B cell (primary cell): ENCODE measurements around the gene LRSAM1. TPM values are rescaled to one million over a fixed set of nuclear protein-coding genes. Genes with fewer than 3 reads are reported as not detected.

Experiments
- ATAC-seq: fragments of 200-7000 bp; cut with Tn5 transposase; one replicate; pipeline ENCODE4 v1.10.0; 2021; ENCODE audit warnings: low read depth, mild to moderate bottlenecking, moderate number of reproducible peaks, moderate library complexity
- CTCF ChIA-PET: fragments of 350-600 bp; sonication (Branson Sonifier 250); formaldehyde crosslinking; loops from one replicate; lab custom pipeline; 2021; ENCODE audit warnings: antibody characterized with exemption, inconsistent platforms; lab: Charles Lee
- POLR2A ChIA-PET: fragments of 350-600 bp; sonication (Branson Sonifier 250); formaldehyde crosslinking; loops from one replicate; lab custom pipeline; 2021; ENCODE audit warnings: antibody characterized with exemption; lab: Charles Lee
- DNase-seq: peaks from one replicate; pipeline ENCODE4 v3.0.0; 2013
- H2AFZ ChIP-seq: 2 replicates; pipeline ENCODE4 v1.6.1; 2012; ENCODE audit warnings: mild to moderate bottlenecking, low read depth, low read length; ENCODE audit not compliant: insufficient read depth, poor library complexity, severe bottlenecking
- H3K27ac ChIP-seq, 2 donors: 1 replicate in 1 of 2; 2 replicates in 1 of 2; pipeline ENCODE4 v1.5.1; 2012 to 2013; ENCODE audit warnings: low read length in 2 of 2, mild to moderate bottlenecking in 2 of 2, moderate library complexity in 1 of 2
- H3K27me3 ChIP-seq, 4 experiments: fragments of 200-600 bp in 1 of 4; sonication (generic) in 1 of 4; replicated peaks in 1 of 4; 1 replicate in 2 of 4; 2 replicates in 2 of 4; pipeline versions ENCODE4 v1.6.1 to v1.7.0; 2013 to 2016; ENCODE audit warnings: low read length in 3 of 4, mild to moderate bottlenecking in 2 of 4, mixed read lengths in 1 of 4, moderate library complexity in 1 of 4; ENCODE audit not compliant: insufficient read depth in 4 of 4, control insufficient read depth in 3 of 4; ENCODE audit errors: control extremely low read depth in 1 of 4
- H3K36me3 ChIP-seq, 2 experiments: replicated peaks in 1 of 2; 1 replicate in 1 of 2; 2 replicates in 1 of 2; pipeline versions ENCODE4 v1.6.1 to v1.7.1; 2013; ENCODE audit warnings: low read length in 1 of 2; ENCODE audit not compliant: insufficient read depth in 2 of 2, control insufficient read depth in 1 of 2; ENCODE audit errors: control extremely low read depth in 1 of 2, extremely low read depth in 1 of 2
- H3K4me1 ChIP-seq, 2 donors: fragments of 200-600 bp in 1 of 2; sonication (generic) in 1 of 2; 1 replicate in 1 of 2; 2 replicates in 1 of 2; pipeline versions ENCODE4 v1.5.1 to v1.6.1; 2013 to 2017; ENCODE audit warnings: low read length in 2 of 2; ENCODE audit not compliant: control insufficient read depth in 2 of 2, insufficient read depth in 2 of 2
- H3K4me2 ChIP-seq: replicated peaks from 2 replicates; pipeline ENCODE3; 2012; ENCODE audit warnings: mild to moderate bottlenecking, low read depth, low read length; ENCODE audit not compliant: poor library complexity, severe bottlenecking
- H3K4me3 ChIP-seq, 5 experiments: fragments of 200-600 bp in 1 of 5; sonication (generic) in 1 of 5; 1 replicate in 3 of 5; 2 replicates in 2 of 5; pipeline versions ENCODE4 v1.5.1 to v1.7.0; 2011 to 2016; ENCODE audit warnings: low read length in 4 of 5, mild to moderate bottlenecking in 4 of 5, low read depth in 2 of 5, control low read depth in 1 of 5, moderate library complexity in 1 of 5; ENCODE audit not compliant: insufficient read depth in 1 of 5; ENCODE audit errors: control extremely low read depth in 1 of 5, extremely low read depth in 1 of 5
- H3K79me2 ChIP-seq: fragments of 200-600 bp; sonication (generic); one replicate; pipeline ENCODE4 v1.6.0; 2016; ENCODE audit warnings: low read length; ENCODE audit not compliant: control insufficient read depth, insufficient read depth
- H3K9ac ChIP-seq: fragments of 200-600 bp; sonication (generic); 2 replicates; pipeline ENCODE4 v1.6.1; 2017; ENCODE audit warnings: mild to moderate bottlenecking, low read length, moderate library complexity
- H3K9me3 ChIP-seq, 3 donors: one replicate each; pipeline versions ENCODE4 v1.6.1 to v1.7.1; 2013; ENCODE audit warnings: low read length in 2 of 3; ENCODE audit not compliant: control insufficient read depth in 2 of 3, insufficient read depth in 1 of 3; ENCODE audit errors: control extremely low read depth in 1 of 3
- H4K20me1 ChIP-seq: 2 replicates; pipeline ENCODE4 v1.6.0; 2012; ENCODE audit warnings: mild to moderate bottlenecking, low read length; ENCODE audit not compliant: insufficient read depth, control insufficient read depth, poor library complexity, severe bottlenecking
- H3K27ac Mint-ChIP-seq: one replicate; pipeline ENCODE4 v1.8.0; 2021; ENCODE audit warnings: mixed read lengths
- H3K27me3 Mint-ChIP-seq: one replicate; pipeline ENCODE4 v1.8.0; 2021; ENCODE audit warnings: mixed read lengths
- H3K4me1 Mint-ChIP-seq: one replicate; pipeline ENCODE4 v1.8.0; 2021; ENCODE audit warnings: mixed read lengths
- H3K4me3 Mint-ChIP-seq: one replicate; pipeline ENCODE4 v1.8.0; 2021; ENCODE audit warnings: mixed read lengths
- H3K9me3 Mint-ChIP-seq: one replicate; pipeline ENCODE4 v1.8.0; 2022; ENCODE audit warnings: mixed read lengths; ENCODE audit not compliant: insufficient read depth
- CTCF ChIP-seq: fragments of 200-600 bp; IDR thresholded peaks from one replicate; pipeline ENCODE4 v1.8.0; 2022; ENCODE audit warnings: antibody characterized with exemption, mild to moderate bottlenecking
- EZH2 ChIP-seq: IDR thresholded peaks from 2 replicates; pipeline ENCODE4 v1.6.1; 2012; ENCODE audit warnings: borderline replicate concordance, low read depth, mild to moderate bottlenecking, moderate library complexity, low read length; ENCODE audit not compliant: insufficient read depth, poor library complexity, severe bottlenecking
- WGBS: methylation state at CpG from one replicate; pipeline ENCODE4 v1.1.5; 2013; ENCODE audit warnings: missing lambda C conversion rate; ENCODE audit not compliant: insufficient coverage; 5-methylcytosine and 5-hydroxymethylcytosine counted together
- intact Hi-C: fragments of 100-400 bp; cut with micrococcal nuclease; formaldehyde crosslinking; loops from one replicate; pipeline ENCODE4 v1.10.0; 2022
- polyA plus RNA-seq: library from polyadenylated mRNA; depleted of rRNA; stranded (reverse); fragments of >200 nt; gene quantifications from 2 replicates; pipeline ENCODE4 v1.2.3, GENCODE V29; 2012
- total RNA-seq, 2 donors: library from RNA; stranded (reverse); fragments of 120-200 nt in 1 of 2; gene quantifications; 1 replicate in 1 of 2; 2 replicates in 1 of 2; pipeline versions ENCODE4 v1.2.3 to v1.2.4, GENCODE V29; 2013 to 2022

LRSAM1 gene
- total and polyA plus RNA-seq, 2 donors (not counting 1 experiment from before 2014, with no cell fraction given): 30.6 to 39.8 TPM

GRCh38 chr9:127411122-127411521 lies 40.2 kb upstream of the LRSAM1 start:
- no peaks in the 10 kb centered on the region for H3K36me3 ChIP-seq
- no peak overlapping the region for H3K4me3 Mint-ChIP-seq
- peak overlapping the region; percentile 20 for H3K4me2 ChIP-seq
- no peaks in the 10 kb centered on the region for H4K20me1 ChIP-seq
- no peak overlapping the region for H3K27ac Mint-ChIP-seq
- ChIA-PET CTCF (no interaction called here), POLR2A (interaction anchor here (0.8 kb wide), 1 partner anchor 865 kb away, joined by 9 read pairs; the partner anchor contains the start of genes GOLGA2 and SWI5)
- H3K27me3 Mint-ChIP-seq: no peaks in the 10 kb centered on the region
- H2AFZ ChIP-seq: no peak overlapping the region
- H3K4me3 ChIP-seq: no peak overlapping the region
- peaks cover 8% of the 10 kb centered on the region for H3K4me1 Mint-ChIP-seq
- peaks cover 3 to 5% of the 10 kb centered on the region in 2 donors for H3K4me1 ChIP-seq
- no peak overlapping the region for H3K9ac ChIP-seq
- intact Hi-C loops: no loop called here
- no peak overlapping the region for H3K27ac ChIP-seq
- TF ChIP-seq CTCF: no peak
- no peaks in the 10 kb centered on the region for H3K27me3 ChIP-seq
- ATAC-seq (no peak), DNase-seq (no peak)
- no peaks in the 10 kb centered on the region for H3K9me3 ChIP-seq
- H3K9me3 Mint-ChIP-seq: no peaks in the 10 kb centered on the region
- 56% methylated on average over 3 of the region's 4 CpGs for WGBS
- H3K79me2 ChIP-seq: no peaks in the 10 kb centered on the region

GRCh38 chr9:127415141-127415540 lies 36.2 kb upstream of the LRSAM1 start:
- Histone ChIP-seq H3K36me3 (no peaks in the 10 kb centered on the region), H3K4me3 (no peak overlapping the region), H3K27ac (no peak overlapping the region), H3K9ac (no peak overlapping the region), H3K27me3 (no peaks in the 10 kb centered on the region), H3K4me1 (peaks cover 3 to 11% of the 10 kb centered on the region in 2 donors), H4K20me1 (no peaks in the 10 kb centered on the region), H3K4me2 (no peak overlapping the region), H2AFZ (no peak overlapping the region), H3K79me2 (peaks cover 3% of the 10 kb centered on the region), H3K9me3 (no peaks in the 10 kb centered on the region)
- no peak for ATAC-seq
- WGBS: 90% methylated on average over 3 of the region's 4 CpGs
- intact Hi-C loops: no loop called here
- no peak overlapping the region for H3K4me3 Mint-ChIP-seq
- POLR2A ChIA-PET: no interaction called here
- H3K4me1 Mint-ChIP-seq: peaks cover 13% of the 10 kb centered on the region
- H3K27ac Mint-ChIP-seq: no peak overlapping the region
- no peaks in the 10 kb centered on the region for H3K9me3 Mint-ChIP-seq
- DNase-seq: no peak
- H3K27me3 Mint-ChIP-seq: no peaks in the 10 kb centered on the region
- CTCF ChIA-PET: interaction anchor here (1.1 kb wide), 2 partner anchors 16 to 19 kb away, joined by 5 to 6 read pairs; partner anchors contain the start of gene SLC2A8
- TF ChIP-seq CTCF: no peak
- TF ChIP-seq EZH2: no peak
